OCI-LY7 (cell line): ENCODE results near the gene GPR82. TPM values are rescaled to one million over a fixed set of nuclear protein-coding genes. Genes with fewer than 3 reads are reported as not detected.
A peak's percentile ranks its signal among the peaks of the same experiment; 100 is the strongest.

ENCODE experiments used
- BruUV-seq: library from RNA; stranded (reverse); fragments of 400-500 nt; replicated peaks from 2 replicates; lab custom pipeline; 2021; lab: Mats Ljungman, UMichigan
- CTCF ChIA-PET: fragments of 300-600 bp; sonication (Branson Sonifier 250); formaldehyde crosslinking; loops from one replicate; lab custom pipeline; 2022; ENCODE audit warnings: antibody characterized with exemption; ENCODE audit not compliant: unreplicated experiment; lab: Charles Lee
- POLR2A ChIA-PET: fragments of 300-600 bp; sonication (Branson Sonifier 250); formaldehyde crosslinking; loops from one replicate; lab custom pipeline; 2022; ENCODE audit warnings: antibody characterized with exemption; lab: Charles Lee
- DNase-seq: peaks from one replicate; pipeline ENCODE4 v3.0.0-alpha.2; 2015; ENCODE audit warnings: low spot score
- H2AFZ ChIP-seq: fragments of 200-600 bp; sonication (generic), shearing (Covaris generic); 2 replicates; pipeline ENCODE4 v1.6.1; 2014; ENCODE audit warnings: mild to moderate bottlenecking, antibody characterized with exemption, low read length, moderate library complexity
- H3K27ac ChIP-seq: fragments of 200-600 bp; sonication (generic); 2 replicates; pipeline ENCODE4 v1.5.1; 2014; ENCODE audit warnings: mixed run types, low read depth, mild to moderate bottlenecking, moderate library complexity, low read length, inconsistent platforms; ENCODE audit not compliant: poor library complexity, severe bottlenecking
- H3K36me3 ChIP-seq: fragments of 200-600 bp; sonication (generic); 2 replicates; pipeline ENCODE4 v1.6.1; 2014; ENCODE audit warnings: mild to moderate bottlenecking, antibody characterized with exemption, low read length, moderate library complexity, mixed read lengths; ENCODE audit not compliant: insufficient read depth
- H3K4me1 ChIP-seq: fragments of 200-600 bp; sonication (generic); 2 replicates; pipeline ENCODE4 v1.5.1; 2014; ENCODE audit warnings: mild to moderate bottlenecking, low read length; ENCODE audit not compliant: insufficient read depth, poor library complexity, severe bottlenecking
- H3K4me2 ChIP-seq: fragments of 200-600 bp; sonication (generic); 2 replicates; pipeline ENCODE4 v1.6.1; 2014; ENCODE audit warnings: mild to moderate bottlenecking, low read length
- H3K4me3 ChIP-seq: fragments of 200-600 bp; sonication (generic); 2 replicates; pipeline ENCODE4 v1.5.1; 2014; ENCODE audit warnings: mild to moderate bottlenecking, low read depth, low read length; ENCODE audit not compliant: poor library complexity, severe bottlenecking
- H3K79me2 ChIP-seq: fragments of 200-600 bp; sonication (generic); 2 replicates; pipeline ENCODE4 v1.6.1; 2016; ENCODE audit warnings: low read depth, mild to moderate bottlenecking, low read length, moderate library complexity, mixed read lengths; ENCODE audit not compliant: insufficient read depth
- H3K9me2 ChIP-seq: fragments of 200-600 bp; sonication (generic); 2 replicates; pipeline ENCODE4 v1.6.1; 2016; ENCODE audit warnings: mild to moderate bottlenecking, low read length, mixed read lengths; ENCODE audit not compliant: insufficient read depth
- H3K9me3 ChIP-seq: fragments of 200-600 bp; sonication (generic); 2 replicates; pipeline ENCODE4 v1.6.1; 2014; ENCODE audit warnings: mild to moderate bottlenecking, mixed run types, low read length, mixed read lengths
- H4K20me1 ChIP-seq: fragments of 200-600 bp; sonication (generic); 2 replicates; pipeline ENCODE4 v1.6.1; 2014; ENCODE audit warnings: mild to moderate bottlenecking, antibody characterized with exemption, low read length, moderate library complexity, mixed read lengths; ENCODE audit not compliant: insufficient read depth
- EZH2phosphoT487 ChIP-seq: fragments of 200-600 bp; sonication (generic); IDR thresholded peaks from 2 replicates; pipeline ENCODE4 v1.6.1; 2018; ENCODE audit warnings: low read depth, borderline replicate concordance, mild to moderate bottlenecking, mixed run types, antibody characterized with exemption, low read length, moderate library complexity, mixed read lengths
- intact Hi-C: fragments of 100-400 bp; cut with micrococcal nuclease; formaldehyde crosslinking; loops from one replicate; pipeline ENCODE4 v1.10.0; 2022; ENCODE audit not compliant: unreplicated experiment
- total RNA-seq, 2 experiments: library from RNA; depleted of rRNA in 1 of 2; stranded (reverse); fragments of >200 nt in 1 of 2; shearing (Covaris generic) in 1 of 2; gene quantifications; 2 replicates each; pipeline ENCODE4 v1.2.3, GENCODE V29; 2014 to 2022
- TF ChIP-seq, protein P1 (sequence below): fragments of 200-600 bp; sonication (generic); conservative IDR thresholded peaks from 2 replicates; pipeline ENCODE4 v1.5.1; 2014; ENCODE audit warnings: mild to moderate bottlenecking, antibody characterized with exemption, low read length, moderate library complexity, mixed read lengths

Gene GPR82
- total RNA-seq, 2 experiments from 2014 or later, result 0.53 TPM; not detected in 1

DNA sequence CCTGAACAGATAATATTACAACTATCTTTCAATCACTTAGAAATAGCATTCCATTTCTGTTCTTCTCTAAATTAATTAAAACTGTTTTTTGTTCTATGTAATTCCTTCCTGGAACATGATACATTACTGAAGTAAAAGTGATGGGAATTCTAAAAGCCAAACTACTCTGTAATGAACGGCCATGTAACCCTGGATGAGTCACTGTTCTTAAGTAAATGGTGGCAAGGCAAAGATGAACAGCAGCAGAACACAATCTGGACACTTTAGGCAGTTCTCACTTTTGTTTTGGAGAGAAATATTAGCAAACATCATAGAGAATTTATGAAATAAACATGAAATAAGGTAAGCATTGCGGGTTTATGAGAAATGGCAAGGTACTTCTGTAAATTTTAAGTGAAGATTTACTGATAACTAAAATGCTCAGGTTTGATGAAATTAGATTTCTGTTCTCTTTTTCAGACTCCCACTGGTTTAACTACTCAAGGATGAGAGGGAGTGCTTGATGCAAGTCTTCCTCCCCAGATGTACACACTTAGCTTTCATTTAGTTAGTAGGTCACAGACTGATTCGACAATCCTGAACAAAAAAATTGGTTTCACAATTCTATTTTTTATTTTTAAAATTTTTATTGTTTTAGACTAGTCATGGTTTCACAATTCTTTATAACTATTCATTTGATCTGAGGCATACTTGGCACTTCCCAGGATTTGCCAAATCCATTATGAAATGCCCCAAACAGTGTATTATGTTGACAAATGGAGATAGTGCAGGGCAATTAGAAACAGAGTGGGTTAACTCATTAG is 964 bp upstream of the GPR82 start:
- no peak for DNase-seq
- ChIA-PET POLR2A (interaction anchor here (1.0 kb wide), 1 partner anchor 11 kb away, joined by 3 read pairs; no protein-coding TSS in a partner anchor), CTCF (no interaction called here)
- no TSS peak for BruUV-seq
- intact Hi-C loops, result no loop called here
- Histone ChIP-seq H3K4me1 (peaks cover 63% of the 10 kb centered on the region), H4K20me1 (no peaks in the 10 kb centered on the region), H3K27ac (peak overlapping the region; percentile 79), H2AFZ (no peak overlapping the region), H3K9me2 (no peaks in the 10 kb centered on the region), H3K36me3 (peaks cover 38% of the 10 kb centered on the region), H3K9me3 (peaks cover 6% of the 10 kb centered on the region; the same call in 1 of the 2 replicates), H3K4me3 (peak overlapping the region; percentile 44), H3K79me2 (no peaks in the 10 kb centered on the region), H3K4me2 (peak overlapping the region; percentile 69)
- no peak for TF ChIP-seq EZH2phosphoT487
- TF ChIP-seq, protein P1, sequence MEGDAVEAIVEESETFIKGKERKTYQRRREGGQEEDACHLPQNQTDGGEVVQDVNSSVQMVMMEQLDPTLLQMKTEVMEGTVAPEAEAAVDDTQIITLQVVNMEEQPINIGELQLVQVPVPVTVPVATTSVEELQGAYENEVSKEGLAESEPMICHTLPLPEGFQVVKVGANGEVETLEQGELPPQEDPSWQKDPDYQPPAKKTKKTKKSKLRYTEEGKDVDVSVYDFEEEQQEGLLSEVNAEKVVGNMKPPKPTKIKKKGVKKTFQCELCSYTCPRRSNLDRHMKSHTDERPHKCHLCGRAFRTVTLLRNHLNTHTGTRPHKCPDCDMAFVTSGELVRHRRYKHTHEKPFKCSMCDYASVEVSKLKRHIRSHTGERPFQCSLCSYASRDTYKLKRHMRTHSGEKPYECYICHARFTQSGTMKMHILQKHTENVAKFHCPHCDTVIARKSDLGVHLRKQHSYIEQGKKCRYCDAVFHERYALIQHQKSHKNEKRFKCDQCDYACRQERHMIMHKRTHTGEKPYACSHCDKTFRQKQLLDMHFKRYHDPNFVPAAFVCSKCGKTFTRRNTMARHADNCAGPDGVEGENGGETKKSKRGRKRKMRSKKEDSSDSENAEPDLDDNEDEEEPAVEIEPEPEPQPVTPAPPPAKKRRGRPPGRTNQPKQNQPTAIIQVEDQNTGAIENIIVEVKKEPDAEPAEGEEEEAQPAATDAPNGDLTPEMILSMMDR, result no peak

DNA sequence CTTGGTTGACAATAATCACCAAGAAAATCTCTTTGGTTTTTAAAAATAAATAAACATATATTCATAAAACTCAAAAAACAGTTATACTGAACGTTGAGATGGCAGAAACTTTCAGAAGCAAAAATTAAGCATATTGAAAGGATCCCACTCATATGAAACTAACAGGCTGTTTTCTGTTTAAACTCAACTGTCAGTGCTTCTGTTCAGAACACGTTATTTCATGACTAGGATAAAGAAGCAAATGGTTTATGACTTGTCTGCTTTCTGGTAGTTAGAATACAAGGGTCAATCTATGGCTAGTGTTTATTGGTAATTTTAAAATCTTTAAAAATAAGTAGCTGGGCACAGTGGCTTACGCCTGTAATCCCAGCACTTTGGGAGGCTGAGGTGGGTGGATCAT is 4.1 kb downstream of the GPR82 start:
- Histone ChIP-seq H3K9me2 (no peaks in the 10 kb centered on the region), H3K36me3 (no peaks in the 10 kb centered on the region; the same call in 1 of the 2 replicates), H2AFZ (no peak overlapping the region), H3K4me1 (peaks cover 56% of the 10 kb centered on the region), H3K79me2 (no peaks in the 10 kb centered on the region), H3K4me2 (no peak overlapping the region), H3K9me3 (no peaks in the 10 kb centered on the region), H4K20me1 (no peaks in the 10 kb centered on the region), H3K27ac (no peak overlapping the region), H3K4me3 (no peak overlapping the region)
- no peak for TF ChIP-seq EZH2phosphoT487
- TF ChIP-seq, protein P1, result no peak
- intact Hi-C loops, result no loop called here
- CTCF ChIA-PET, result no interaction called here
- POLR2A ChIA-PET, result no interaction called here
- no TSS peak for BruUV-seq
- no peak for DNase-seq

DNA sequence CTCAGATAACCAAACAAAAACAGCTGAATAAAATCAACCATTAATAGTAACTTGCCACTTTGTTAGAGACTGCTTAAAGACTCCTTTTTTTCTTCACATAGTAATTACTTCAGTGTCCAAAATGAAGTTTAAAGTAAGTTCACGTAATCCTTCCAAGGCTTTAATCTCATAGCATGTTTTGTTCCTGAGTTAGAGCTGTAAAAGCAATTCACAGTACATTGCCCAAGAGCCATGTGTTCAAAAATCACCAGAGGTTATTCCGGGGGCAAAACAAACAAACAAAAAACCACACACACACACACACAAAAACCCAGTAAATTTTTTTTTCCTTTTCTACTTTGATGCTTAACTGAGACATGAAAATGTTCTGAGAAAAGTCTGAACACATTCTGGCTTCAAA is 6.1 kb downstream of the GPR82 start:
- H3K79me2 ChIP-seq, result no peaks in the 10 kb centered on the region
- BruUV-seq, result no TSS peak
- no peaks in the 10 kb centered on the region for H3K9me3 ChIP-seq
- ChIA-PET POLR2A (interaction anchor here (1.3 kb wide), 1 partner anchor 10 kb away, joined by 4 read pairs; no protein-coding TSS in a partner anchor), CTCF (no interaction called here)
- intact Hi-C loops, result loop anchor here (5.0 kb wide), 1 partner anchor 398 kb away; the partner anchor contains the start of gene DDX3X
- H3K9me2 ChIP-seq, result no peaks in the 10 kb centered on the region
- no peak for DNase-seq
- peaks cover 50% of the 10 kb centered on the region for H3K4me1 ChIP-seq
- TF ChIP-seq EZH2phosphoT487, result no peak
- TF ChIP-seq, protein P1, result no peak
- H2AFZ ChIP-seq, result no peak overlapping the region
- H3K4me3 ChIP-seq, result no peak overlapping the region
- no peaks in the 10 kb centered on the region for H4K20me1 ChIP-seq
- no peak overlapping the region for H3K27ac ChIP-seq
- no peaks in the 10 kb centered on the region; the same call in 1 of the 2 replicates for H3K36me3 ChIP-seq
- no peak overlapping the region for H3K4me2 ChIP-seq
